ENCODE measurements around the gene FAM131B.
"Not testable (repeated sequence)": the region's sequence is repeated elsewhere in the genome, so short reads cannot be mapped to it uniquely, and the experiment has no call there.

The FAM131B gene

GRCh38 chr7:143394777-143395176 lies 32.3 kb upstream of the FAM131B start:
- DNase-seq = no peak

GRCh38 chr7:143394068-143394467 lies 31.6 kb upstream of the FAM131B start:
- DNase-seq = no peak

GRCh38 chr7:143393267-143394041 lies 30.9 kb upstream of the FAM131B start:
- no peak for DNase-seq

GRCh38 chr7:143392875-143393266 lies 30.4 kb upstream of the FAM131B start:
- no peak for DNase-seq

GRCh38 chr7:143392427-143392826 lies 29.9 kb upstream of the FAM131B start:
- DNase-seq = not testable (repeated sequence)

GRCh38 chr7:143391462-143392404 lies 29.2 kb upstream of the FAM131B start:
- DNase-seq = peak; percentile 16

- DNase-seq = no peak
Measured at GRCh38 chr7:143390773-143391317, 28.3 kb upstream of the FAM131B start.

- DNase-seq = no peak
Measured at GRCh38 chr7:143390104-143390772, 27.7 kb upstream of the FAM131B start.

- no peak for DNase-seq
Measured at GRCh38 chr7:143389316-143390103, 27.0 kb upstream of the FAM131B start.

GRCh38 chr7:143388491-143389101 lies 26.1 kb upstream of the FAM131B start:
- no peak for DNase-seq

- no peak for DNase-seq
Measured at GRCh38 chr7:143388051-143388450, 25.5 kb upstream of the FAM131B start.

- no peak for DNase-seq
Measured at GRCh38 chr7:143387156-143387975, 24.9 kb upstream of the FAM131B start.

GRCh38 chr7:143385891-143386781 lies 23.6 kb upstream of the FAM131B start:
- DNase-seq = no peak

- no peak for DNase-seq
Measured at GRCh38 chr7:143384661-143385631, 22.4 kb upstream of the FAM131B start.

- no peak for DNase-seq
Measured at GRCh38 chr7:143384148-143384547, 21.6 kb upstream of the FAM131B start.

GRCh38 chr7:143383642-143383957 lies 21.1 kb upstream of the FAM131B start:
- DNase-seq = no peak

- no peak for DNase-seq
Measured at GRCh38 chr7:143382791-143383641, 20.5 kb upstream of the FAM131B start.

Data from hematopoietic multipotent progenitor cell treated with erythropoietin and hydrocortisone succinate and interleukin-3 and kit ligand, for 8 days (in vitro differentiated cells).